Mesenchymal stem cell (in vitro differentiated cells and primary cell): ENCODE results near the gene CABLES2.

Experiments used
- DNase-seq: peaks from one replicate; pipeline ENCODE4 v3.0.0-alpha.2; 2013
- H2AFZ ChIP-seq: one replicate; pipeline ENCODE4 v1.6.1; 2013; ENCODE audit warnings: low read depth, mild to moderate bottlenecking, control low read depth, inconsistent platforms, low read length, moderate library complexity
- H2AK5ac ChIP-seq: 2 replicates; pipeline ENCODE4 v1.6.1; 2013; ENCODE audit warnings: low read length, moderate library complexity, mild to moderate bottlenecking, inconsistent platforms; ENCODE audit not compliant: severe bottlenecking
- H2BK120ac ChIP-seq: one replicate; pipeline ENCODE4 v1.6.1; 2013; ENCODE audit warnings: low read depth, mild to moderate bottlenecking, inconsistent platforms, low read length, moderate library complexity
- H2BK12ac ChIP-seq, 2 experiments: one replicate each; pipeline ENCODE4 v1.6.1; 2013; ENCODE audit warnings: inconsistent platforms in 2 of 2, low read length in 2 of 2, mild to moderate bottlenecking in 2 of 2, moderate library complexity in 2 of 2, control low read depth in 1 of 2
- H2BK15ac ChIP-seq: one replicate; pipeline ENCODE4 v1.6.1; 2013; ENCODE audit warnings: mild to moderate bottlenecking, low read depth, inconsistent platforms; ENCODE audit not compliant: poor library complexity, severe bottlenecking
- H2BK5ac ChIP-seq: 2 replicates; pipeline ENCODE4 v1.6.1; 2013; ENCODE audit warnings: low read depth, mild to moderate bottlenecking, low read length, control low read depth, inconsistent platforms; ENCODE audit not compliant: poor library complexity, severe bottlenecking
- H3K14ac ChIP-seq, 2 experiments: one replicate each; pipeline ENCODE4 v1.6.1; 2013; ENCODE audit warnings: inconsistent platforms in 2 of 2, low read length in 2 of 2, control low read depth in 1 of 2, mild to moderate bottlenecking in 1 of 2, moderate library complexity in 1 of 2
- H3K18ac ChIP-seq, 2 experiments: one replicate each; pipeline ENCODE4 v1.6.1; 2013; ENCODE audit warnings: inconsistent platforms in 2 of 2, low read length in 2 of 2, control low read depth in 1 of 2, low read depth in 1 of 2, mild to moderate bottlenecking in 1 of 2
- H3K23ac ChIP-seq, 2 experiments: one replicate each; pipeline ENCODE4 v1.6.1; 2013; ENCODE audit warnings: inconsistent platforms in 2 of 2, low read length in 2 of 2, mild to moderate bottlenecking in 2 of 2, moderate library complexity in 2 of 2, control low read depth in 1 of 2
- H3K27ac ChIP-seq: 2 replicates; pipeline ENCODE4 v1.5.1; 2013; ENCODE audit warnings: mild to moderate bottlenecking, moderate library complexity, low read length, control low read depth, inconsistent platforms; ENCODE audit not compliant: poor library complexity, severe bottlenecking
- H3K27me3 ChIP-seq, 2 experiments: 2 replicates each; pipeline versions ENCODE4 v1.6.1 to v1.7.0; 2013; ENCODE audit warnings: low read length in 2 of 2, mild to moderate bottlenecking in 2 of 2, moderate library complexity in 2 of 2, control low read depth in 1 of 2, inconsistent platforms in 1 of 2; ENCODE audit not compliant: control insufficient read depth in 1 of 2, insufficient read depth in 1 of 2
- H3K36me3 ChIP-seq, 2 experiments: 2 replicates each; pipeline versions ENCODE4 v1.6.1 to v1.7.0; 2013; ENCODE audit warnings: low read length in 2 of 2, control low read depth in 1 of 2, inconsistent platforms in 1 of 2, low read depth in 1 of 2, mild to moderate bottlenecking in 1 of 2; ENCODE audit not compliant: insufficient read depth in 2 of 2, control insufficient read depth in 1 of 2
- H3K4ac ChIP-seq, 2 experiments: one replicate each; pipeline ENCODE4 v1.6.1; 2013; ENCODE audit warnings: inconsistent platforms in 2 of 2, low read length in 2 of 2, mild to moderate bottlenecking in 2 of 2, moderate library complexity in 2 of 2, control low read depth in 1 of 2, low read depth in 1 of 2
- H3K4me1 ChIP-seq: 2 replicates; pipeline ENCODE4 v1.6.1; 2013; ENCODE audit warnings: low read depth, low read length, control low read depth; ENCODE audit not compliant: control insufficient read depth, insufficient read depth
- H3K4me2 ChIP-seq: 2 replicates; pipeline ENCODE4 v1.6.1; 2013; ENCODE audit warnings: low read length, mild to moderate bottlenecking, inconsistent platforms; ENCODE audit not compliant: poor library complexity, severe bottlenecking
- H3K4me3 ChIP-seq, 2 experiments: 2 replicates each; pipeline versions ENCODE4 v1.5.1 to v1.7.0; 2013; ENCODE audit warnings: low read length in 2 of 2, mild to moderate bottlenecking in 2 of 2, control low read depth in 1 of 2, low read depth in 1 of 2; ENCODE audit not compliant: insufficient read depth in 1 of 2
- H3K79me1 ChIP-seq: replicated peaks from 2 replicates; pipeline ENCODE4 v1.6.1; 2013; ENCODE audit warnings: mild to moderate bottlenecking, control low read depth, low read length, inconsistent platforms; ENCODE audit not compliant: poor library complexity, severe bottlenecking
- H3K9ac ChIP-seq: 2 replicates; pipeline ENCODE4 v1.7.0; 2013; ENCODE audit warnings: mild to moderate bottlenecking, low read length, moderate library complexity
- H3K9me3 ChIP-seq: 2 replicates; pipeline ENCODE4 v1.7.0; 2013; ENCODE audit warnings: mild to moderate bottlenecking, low read length; ENCODE audit not compliant: control insufficient read depth
- H4K8ac ChIP-seq: one replicate; pipeline ENCODE4 v1.6.1; 2013; ENCODE audit warnings: inconsistent platforms, mild to moderate bottlenecking, low read length, moderate library complexity
- H4K91ac ChIP-seq: one replicate; pipeline ENCODE4 v1.6.1; 2013; ENCODE audit warnings: mild to moderate bottlenecking, low read length, inconsistent platforms
- WGBS: methylation state at CpG from one replicate; pipeline ENCODE4 v1.1.7; 2013; ENCODE audit warnings: mixed read lengths; 5-methylcytosine and 5-hydroxymethylcytosine counted together

The CABLES2 gene

DNA sequence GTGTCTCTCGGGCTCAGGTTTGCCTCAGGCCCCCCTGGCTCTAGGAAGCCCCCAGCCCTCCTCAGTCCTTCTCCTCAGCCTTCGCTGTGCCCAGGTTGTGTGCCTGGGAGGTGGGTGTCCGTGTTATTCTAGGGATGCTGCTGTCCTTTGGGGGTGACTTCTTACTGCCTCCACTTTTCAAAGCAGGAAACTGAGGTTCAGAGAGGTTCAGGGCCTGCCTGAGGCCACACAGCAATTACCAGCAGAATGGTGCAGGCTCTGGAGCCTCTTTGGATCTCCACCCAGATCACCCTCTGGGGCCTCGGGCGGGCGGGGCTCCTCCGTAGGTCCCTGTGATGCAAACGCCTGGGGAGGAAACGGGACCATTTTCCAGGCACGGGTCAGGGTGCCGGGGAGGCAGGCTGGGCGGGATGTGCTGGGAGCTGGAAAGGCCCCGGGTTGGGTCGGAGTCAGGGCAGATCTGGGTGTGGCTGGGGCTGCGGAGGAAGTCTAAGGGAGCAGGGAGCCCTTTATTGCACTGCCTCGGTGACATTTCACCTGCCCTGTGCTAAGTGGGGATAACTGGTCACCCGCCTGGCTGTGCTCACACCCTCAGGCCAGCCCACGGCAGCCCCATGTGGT lies 45.5 kb upstream of the CABLES2 start:
- DNase-seq, result no peak
- Histone ChIP-seq H3K4me1 (no peaks in the 10 kb centered on the region), H3K9me3 (no peaks in the 10 kb centered on the region), H2AK5ac (no peak overlapping the region), H2BK120ac (no peak overlapping the region), H3K23ac (no peak overlapping the region), H3K79me1 (no peaks in the 10 kb centered on the region), H3K14ac (no peak overlapping the region), H3K36me3 (no peaks in the 10 kb centered on the region), H3K27me3 (peaks cover 57 to 77% of the 10 kb centered on the region in 2 experiments), H2BK12ac (no peak overlapping the region), H3K4me2 (no peak overlapping the region), H3K4ac (no peak overlapping the region), H2BK15ac (no peak overlapping the region), H3K9ac (no peak overlapping the region), H2BK5ac (no peak overlapping the region), H4K8ac (no peak overlapping the region), H3K4me3 (no peak overlapping the region), H4K91ac (no peak overlapping the region), H3K18ac (no peak overlapping the region), H2AFZ (no peak overlapping the region), H3K27ac (no peak overlapping the region)
- WGBS, result 81% methylated on average over 16 of the region's 18 CpGs

DNA sequence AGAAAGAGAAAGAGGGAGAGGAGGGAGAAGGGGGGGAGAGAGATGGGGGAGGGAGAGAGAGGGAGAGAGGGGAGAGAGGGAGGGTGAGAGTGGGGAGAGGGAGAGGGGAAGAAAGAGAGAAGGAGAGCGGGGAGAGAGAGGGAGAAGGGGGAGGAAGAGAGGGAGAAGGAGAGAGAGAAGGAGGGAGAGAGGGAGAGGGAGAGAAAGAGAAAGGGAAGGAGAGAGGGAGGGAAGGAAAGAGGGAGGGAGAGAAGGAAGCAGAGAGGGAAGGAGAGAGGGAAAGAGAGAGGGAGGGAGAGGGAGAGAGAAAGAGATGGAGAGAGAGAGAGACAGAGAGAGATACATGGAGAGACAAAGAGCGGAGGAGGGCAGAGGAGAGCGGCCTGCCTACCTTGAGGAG lies 44.9 kb upstream of the CABLES2 start:
- H3K9me3 ChIP-seq, result no peaks in the 10 kb centered on the region

DNA sequence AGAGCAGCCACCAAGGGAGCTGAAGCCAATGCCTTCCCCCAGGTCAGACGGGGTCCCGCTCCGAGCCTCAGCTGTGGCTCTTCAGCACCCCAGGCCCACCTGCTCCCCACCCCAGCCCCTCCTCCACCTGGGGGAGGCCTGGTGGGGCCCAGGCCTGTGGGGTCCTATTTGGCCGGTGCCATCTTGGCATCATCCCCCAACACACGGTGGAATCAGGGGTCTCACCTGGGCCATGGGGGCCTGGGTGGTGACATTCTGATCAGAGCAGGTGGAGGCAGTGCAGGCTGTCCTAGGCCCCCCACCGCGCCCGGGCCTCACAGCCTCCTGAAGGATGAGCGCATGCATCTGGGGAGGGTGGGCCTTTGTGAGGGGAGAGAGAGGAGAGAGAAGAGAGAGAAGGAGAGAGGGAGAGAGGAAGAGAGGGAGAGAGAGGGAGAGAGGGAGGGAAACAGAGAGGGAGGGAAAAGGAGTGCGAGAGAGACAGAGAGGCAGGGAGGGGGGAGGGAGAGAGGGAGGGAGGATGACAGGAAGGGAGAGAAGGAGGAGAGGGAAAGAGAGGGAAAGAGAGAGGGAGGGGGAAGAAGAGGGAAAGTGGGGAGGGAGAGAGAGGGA lies 44.2 kb upstream of the CABLES2 start:
- WGBS, result 79% methylated on average over 10 of the region's 10 CpGs

More for the DNA sequence above, 44.9 kb upstream of the CABLES2 start:
- Histone ChIP-seq H2AK5ac (no peak overlapping the region), H3K27ac (no peak overlapping the region), H3K18ac (no peak overlapping the region), H4K8ac (no peak overlapping the region), H3K9ac (no peak overlapping the region), H3K27me3 (peaks cover 57 to 78% of the 10 kb centered on the region in 2 experiments), H3K36me3 (no peaks in the 10 kb centered on the region), H3K4me3 (no peak overlapping the region), H3K4ac (no peak overlapping the region), H3K4me1 (no peaks in the 10 kb centered on the region), H3K4me2 (no peak overlapping the region), H2BK15ac (no peak overlapping the region), H2BK12ac (no peak overlapping the region), H2BK120ac (no peak overlapping the region), H3K23ac (no peak overlapping the region), H3K79me1 (no peaks in the 10 kb centered on the region), H3K14ac (no peak overlapping the region), H2AFZ (no peak overlapping the region), H2BK5ac (no peak overlapping the region), H4K91ac (no peak overlapping the region)
- WGBS, result 93% methylated on average over 3 of the region's 3 CpGs
- no peak for DNase-seq

GRCh38 chr20:62449951-62450691 lies 43.0 kb upstream of the CABLES2 start:
- H3K4me1 ChIP-seq, result no peaks in the 10 kb centered on the region
- no peak overlapping the region for H3K23ac ChIP-seq
- no peak overlapping the region for H2BK12ac ChIP-seq
- no peak overlapping the region for H3K18ac ChIP-seq
- no peak overlapping the region for H3K4ac ChIP-seq
- no peak overlapping the region for H3K9ac ChIP-seq
- no peak overlapping the region for H2BK5ac ChIP-seq
- no peaks in the 10 kb centered on the region for H3K79me1 ChIP-seq
- H3K9me3 ChIP-seq, result no peaks in the 10 kb centered on the region
- H3K36me3 ChIP-seq, result no peaks in the 10 kb centered on the region
- H2BK120ac ChIP-seq, result no peak overlapping the region
- 91% methylated on average over 24 of the region's 24 CpGs for WGBS
- no peak overlapping the region for H2AFZ ChIP-seq
- peaks cover 51 to 73% of the 10 kb centered on the region in 2 experiments for H3K27me3 ChIP-seq
- H2BK15ac ChIP-seq, result no peak overlapping the region
- no peak overlapping the region for H3K4me3 ChIP-seq
- no peak overlapping the region for H4K91ac ChIP-seq
- DNase-seq, result no peak
- no peak overlapping the region for H3K27ac ChIP-seq
- no peak overlapping the region for H4K8ac ChIP-seq
- no peak overlapping the region for H2AK5ac ChIP-seq
- no peak overlapping the region for H3K4me2 ChIP-seq
- no peak overlapping the region for H3K14ac ChIP-seq

More for the DNA sequence above, 44.2 kb upstream of the CABLES2 start:
- Histone ChIP-seq H2AFZ (no peak overlapping the region), H3K27ac (no peak overlapping the region), H3K18ac (no peak overlapping the region), H2AK5ac (no peak overlapping the region), H2BK12ac (no peak overlapping the region), H3K36me3 (no peaks in the 10 kb centered on the region), H3K9me3 (no peaks in the 10 kb centered on the region), H3K4me2 (no peak overlapping the region), H4K8ac (no peak overlapping the region), H2BK120ac (no peak overlapping the region), H2BK15ac (no peak overlapping the region), H3K14ac (no peak overlapping the region), H2BK5ac (no peak overlapping the region), H3K27me3 (peaks cover 61 to 77% of the 10 kb centered on the region in 2 experiments), H3K9ac (no peak overlapping the region), H3K4me1 (no peaks in the 10 kb centered on the region), H3K4me3 (no peak overlapping the region), H3K79me1 (no peaks in the 10 kb centered on the region), H3K4ac (no peak overlapping the region), H3K23ac (no peak overlapping the region), H4K91ac (no peak overlapping the region)
- DNase-seq, result no peak
